SK-N-SH (cell line): Measurements from ENCODE around the gene NCDN. TPM values are rescaled to one million over a fixed set of nuclear protein-coding genes. Genes with fewer than 3 reads are reported as not detected.

ENCODE experiments used
- CTCF ChIA-PET: fragments of 300-600, 350-600 bp; formaldehyde crosslinking; extraction: SDS; loops from one replicate; lab custom pipeline; 2021; lab: Yijun Ruan, JAX
- POLR2A ChIA-PET: fragments of 350-600 bp; sonication (Branson Sonifier 250); formaldehyde crosslinking; extraction: SDS; loops from one replicate; lab custom pipeline; 2020; ENCODE audit warnings: antibody characterized with exemption, inconsistent platforms; lab: Yijun Ruan, JAX
- DNase-seq: peaks from one replicate; pipeline ENCODE4 v3.0.0; 2012
- H2AFZ ChIP-seq: fragments of 200-600 bp; sonication (generic); 2 replicates; pipeline ENCODE4 v1.8.1; 2016; ENCODE audit warnings: antibody characterized with exemption, mild to moderate bottlenecking, low read depth
- H3F3A ChIP-seq: fragments of 200-600 bp; sonication (generic); replicated peaks from 2 replicates; pipeline ENCODE3; 2016; ENCODE audit warnings: antibody characterized with exemption, mild to moderate bottlenecking; ENCODE audit not compliant: insufficient read depth
- H3K27ac ChIP-seq, 2 experiments: fragments of 200-500 bp in 1 of 2; fragments of 200-600 bp in 1 of 2; sonication (Bioruptor generic) in 1 of 2; sonication (generic), shearing (Covaris generic) in 1 of 2; 2 replicates each; pipeline versions ENCODE4 v1.5.1 to v1.6.1; 2014 to 2016; ENCODE audit warnings: low read depth in 2 of 2, inconsistent platforms in 1 of 2, low read length in 1 of 2, mild to moderate bottlenecking in 1 of 2, mixed read lengths in 1 of 2
- H3K27me3 ChIP-seq: fragments of 200-600 bp; sonication (generic), shearing (Covaris generic); 2 replicates; pipeline ENCODE4 v1.6.1; 2016; ENCODE audit warnings: mixed run types; ENCODE audit not compliant: insufficient read depth
- H3K36me3 ChIP-seq, 2 experiments: fragments of 200-500 bp in 1 of 2; fragments of 200-600 bp in 1 of 2; sonication (Bioruptor generic) in 1 of 2; sonication (generic) in 1 of 2; replicated peaks in 1 of 2; 2 replicates each; pipeline versions ENCODE3 to v1.5.1; 2014 to 2016; ENCODE audit warnings: low read length in 1 of 2, mild to moderate bottlenecking in 1 of 2; ENCODE audit not compliant: insufficient read depth in 2 of 2, control insufficient read depth in 1 of 2
- H3K4me1 ChIP-seq, 2 experiments: fragments of 200-500 bp in 1 of 2; fragments of 200-600 bp in 1 of 2; sonication (Bioruptor generic) in 1 of 2; sonication (generic), shearing (Covaris generic) in 1 of 2; 2 replicates each; pipeline versions ENCODE4 v1.5.1 to v1.6.1; 2014 to 2016; ENCODE audit warnings: low read depth in 1 of 2, low read length in 1 of 2, mixed run types in 1 of 2; ENCODE audit not compliant: insufficient read depth in 2 of 2, control insufficient read depth in 1 of 2
- H3K4me2 ChIP-seq: fragments of 200-600 bp; sonication (generic), shearing (Covaris generic); 2 replicates; pipeline ENCODE4 v1.6.1; 2017; ENCODE audit warnings: mixed run types
- H3K4me3 ChIP-seq, 2 experiments: fragments of 200-500 bp in 1 of 2; fragments of 200-600 bp in 1 of 2; sonication (Bioruptor generic) in 1 of 2; sonication (generic), shearing (Covaris generic) in 1 of 2; 2 replicates each; pipeline versions ENCODE4 v1.5.1 to v1.8.1; 2014 to 2016; ENCODE audit warnings: low read depth in 2 of 2, inconsistent platforms in 1 of 2, low read length in 1 of 2, mild to moderate bottlenecking in 1 of 2, mixed read lengths in 1 of 2, moderate library complexity in 1 of 2
- H3K79me2 ChIP-seq: fragments of 200-600 bp; sonication (generic); 2 replicates; pipeline ENCODE4 v1.8.1; 2017; ENCODE audit warnings: mild to moderate bottlenecking; ENCODE audit not compliant: insufficient read depth
- H3K9ac ChIP-seq: fragments of 200-600 bp; sonication (generic); 2 replicates; pipeline ENCODE4 v1.6.1; 2017; ENCODE audit warnings: mixed run types
- H3K9me2 ChIP-seq: fragments of 200-600 bp; sonication (generic); 2 replicates; pipeline ENCODE4 v1.6.1; 2017; ENCODE audit warnings: mixed run types
- H3K9me3 ChIP-seq: fragments of 200-600 bp; sonication (generic); 2 replicates; pipeline ENCODE4 v1.6.1; 2017; ENCODE audit warnings: mixed run types, mild to moderate bottlenecking, moderate library complexity
- H4K20me1 ChIP-seq: fragments of 200-600 bp; sonication (generic); 2 replicates; pipeline ENCODE4 v1.6.1; 2017; ENCODE audit warnings: mild to moderate bottlenecking, mixed run types; ENCODE audit not compliant: insufficient read depth
- CTCF ChIP-seq: fragments of 200-600 bp; sonication (generic); IDR thresholded peaks from 2 replicates; pipeline ENCODE4 v1.6.1; 2017; ENCODE audit warnings: antibody characterized with exemption, mild to moderate bottlenecking, moderate library complexity
- GATA2 ChIP-seq: sonication (generic); formaldehyde crosslinking; IDR thresholded peaks from 2 replicates; pipeline ENCODE4 v1.5.0; 2020; ENCODE audit warnings: mild to moderate bottlenecking, missing genetic modification reagents
- NRF1 ChIP-seq: IDR thresholded peaks from 2 replicates; pipeline ENCODE4 v1.6.1; 2012; ENCODE audit warnings: low read depth, mild to moderate bottlenecking, low read length
- POLR2AphosphoS5 ChIP-seq: IDR thresholded peaks from 2 replicates; pipeline ENCODE4 v1.6.1; 2012; ENCODE audit warnings: low read depth, low read length
- RAD21 ChIP-seq: IDR thresholded peaks from 2 replicates; pipeline ENCODE4 v1.6.1; 2012; ENCODE audit warnings: mild to moderate bottlenecking, low read length
- RCOR1 ChIP-seq: fragments of 150-350 bp; IDR thresholded peaks from 2 replicates; pipeline ENCODE4 v1.6.1; 2017; ENCODE audit warnings: antibody characterized with exemption, low read length
- RXRA ChIP-seq: IDR thresholded peaks from 2 replicates; pipeline ENCODE4 v1.4.0; 2012; ENCODE audit warnings: low read depth, mild to moderate bottlenecking, borderline replicate concordance
- SMC3 ChIP-seq: IDR thresholded peaks from 2 replicates; pipeline ENCODE4 v1.6.1; 2012; ENCODE audit warnings: low read depth, low read length, improper control_type of control experiment
- TCF12 ChIP-seq: IDR thresholded peaks from 2 replicates; pipeline ENCODE4 v1.4.0; 2012
- WGBS: methylation state at CpG from one replicate; pipeline ENCODE4 v1.1.6; 2017; ENCODE audit warnings: low lambda C conversion rate; 5-methylcytosine and 5-hydroxymethylcytosine counted together
- polyA plus RNA-seq, 3 experiments: library from polyadenylated mRNA; depleted of rRNA; stranded (reverse); fragments of >200 nt; gene quantifications; 2 replicates each; pipeline ENCODE4 v1.2.3, GENCODE V29; 2012

Gene NCDN
- polyA plus RNA-seq, 1 of the 3 experiments (the other 2 are of a cell fraction), result 38.3 TPM

- Histone ChIP-seq H3K4me3 (no peak overlapping the region), H2AFZ (no peak overlapping the region)
- CTCF ChIA-PET, result interaction anchor here (0.7 to 8.2 kb wide), 2 partner anchors 9 to 111 kb away, joined by 3 to 81 read pairs; no protein-coding TSS in a partner anchor
Measured at GRCh38 chr1:35563166-35563565, 5.6 kb downstream of the NCDN start.

GRCh38 chr1:35564037-35564883 lies 6.7 kb downstream of the NCDN start:
- Histone ChIP-seq H3F3A (no peaks in the 10 kb centered on the region), H3K9me3 (no peaks in the 10 kb centered on the region), H3K4me1 (peaks cover 3 to 5% of the 10 kb centered on the region in 2 experiments; a peak in 1 of 4 replicates), H3K4me2 (no peak overlapping the region), H3K27me3 (no peaks in the 10 kb centered on the region), H3K27ac (no peak overlapping the region), H3K9me2 (no peaks in the 10 kb centered on the region), H4K20me1 (no peaks in the 10 kb centered on the region), H2AFZ (no peak overlapping the region), H3K36me3 (peaks cover 0 to 50% of the 10 kb centered on the region in 2 experiments)
- 93% methylated on average over 5 of the region's 9 CpGs for WGBS
- POLR2A ChIA-PET, result interaction anchor here (1.1 kb wide), 1 partner anchor 114 kb away, joined by 4 read pairs; no protein-coding TSS in a partner anchor
- no peak for TF ChIP-seq TCF12
- peak; percentile 82 for TF ChIP-seq CTCF
- TF ChIP-seq NRF1, result no peak
- TF ChIP-seq POLR2AphosphoS5, result no peak
- peak; percentile 72 for TF ChIP-seq RAD21
- no peak for TF ChIP-seq RXRA
- peak; percentile 69 for TF ChIP-seq SMC3
- TF ChIP-seq, all 33 proteins: peak for 3
- peak; percentile 87 for DNase-seq
- Histone ChIP-seq H3K9ac (no peak overlapping the region), H3K79me2 (no peaks in the 10 kb centered on the region), H3K4me3 (no peak overlapping the region; a peak in 1 of 4 replicates)
- CTCF ChIA-PET, result interaction anchor here (0.6 to 11.7 kb wide), 47 partner anchors 9 to 787 kb away, joined by 3 to 347 read pairs (median 4); partner anchors contain the start of gene TFAP2E

More at GRCh38 chr1:35563166-35563565, 5.6 kb downstream of the NCDN start:
- DNase-seq, result no peak
- 88% methylated on average over 9 of the region's 12 CpGs for WGBS
- Histone ChIP-seq H3F3A (peaks cover under 1% of the 10 kb centered on the region), H3K9me3 (no peaks in the 10 kb centered on the region), H3K36me3 (peaks cover 0 to 50% of the 10 kb centered on the region in 2 experiments), H3K9ac (no peak overlapping the region), H3K4me2 (no peak overlapping the region), H3K27ac (no peak overlapping the region), H3K9me2 (no peaks in the 10 kb centered on the region), H3K4me1 (peaks cover 4 to 13% of the 10 kb centered on the region in 2 experiments; a peak in 1 of 4 replicates), H4K20me1 (no peaks in the 10 kb centered on the region), H3K79me2 (peaks cover 6% of the 10 kb centered on the region; the same call in 1 of the 2 replicates), H3K27me3 (no peaks in the 10 kb centered on the region)
- TF ChIP-seq GATA2 (CRISPR knock-in tag) (no peak), CTCF (no peak), RCOR1 (no peak)
- POLR2A ChIA-PET, result no interaction called here
